Neural crest cell (in vitro differentiated cells): ENCODE measurements around the gene C1QTNF7. TPM values are rescaled to one million over a fixed set of nuclear protein-coding genes. Genes with fewer than 3 reads are reported as not detected.

Experiments used
- DNase-seq: peaks from one replicate; pipeline ENCODE4 v3.0.0; 2021; ENCODE audit warnings: low read depth, mixed read lengths, low spot score
- H3K27ac Mint-ChIP-seq: one replicate; pipeline ENCODE4 v1.8.0; 2021; ENCODE audit warnings: mild to moderate bottlenecking, mixed read lengths; ENCODE audit not compliant: unreplicated experiment
- H3K27me3 Mint-ChIP-seq: 2 replicates; pipeline ENCODE4 v1.8.0; 2021; ENCODE audit warnings: low read depth, mild to moderate bottlenecking, mixed read lengths
- H3K36me3 Mint-ChIP-seq: 2 replicates; pipeline ENCODE4 v1.8.0; 2021; ENCODE audit warnings: low read depth, mild to moderate bottlenecking, mixed read lengths
- H3K4me1 Mint-ChIP-seq: 2 replicates; pipeline ENCODE4 v1.8.0; 2021; ENCODE audit warnings: mixed read lengths
- H3K4me3 Mint-ChIP-seq: one replicate; pipeline ENCODE4 v1.8.0; 2021; ENCODE audit warnings: mild to moderate bottlenecking, mixed read lengths
- H3K9me3 Mint-ChIP-seq: 2 replicates; pipeline ENCODE4 v1.8.0; 2021; ENCODE audit warnings: mixed read lengths
- CTCF ChIP-seq: fragments of 200-600 bp; sonication (generic); conservative IDR thresholded peaks from 2 replicates; pipeline ENCODE4 v1.5.0; 2021; ENCODE audit warnings: antibody characterized with exemption, mild to moderate bottlenecking
- total RNA-seq: library from RNA; stranded (reverse); gene quantifications from 2 replicates; pipeline ENCODE4 v1.2.1, GENCODE V29; 2021

The C1QTNF7 gene
- total RNA-seq, 1 donor from 2014 or later = not detected

- Mint-ChIP-seq H3K4me3 (no peak overlapping the region), H3K9me3 (no peaks in the 10 kb centered on the region), H3K36me3 (no peaks in the 10 kb centered on the region), H3K27me3 (no peaks in the 10 kb centered on the region), H3K4me1 (peaks cover 21% of the 10 kb centered on the region), H3K27ac (no peak overlapping the region)
- no peak for TF ChIP-seq CTCF
- no peak for DNase-seq
Measured at GRCh38 chr4:15402146-15402545, 25.7 kb upstream of the C1QTNF7 start.

DNA sequence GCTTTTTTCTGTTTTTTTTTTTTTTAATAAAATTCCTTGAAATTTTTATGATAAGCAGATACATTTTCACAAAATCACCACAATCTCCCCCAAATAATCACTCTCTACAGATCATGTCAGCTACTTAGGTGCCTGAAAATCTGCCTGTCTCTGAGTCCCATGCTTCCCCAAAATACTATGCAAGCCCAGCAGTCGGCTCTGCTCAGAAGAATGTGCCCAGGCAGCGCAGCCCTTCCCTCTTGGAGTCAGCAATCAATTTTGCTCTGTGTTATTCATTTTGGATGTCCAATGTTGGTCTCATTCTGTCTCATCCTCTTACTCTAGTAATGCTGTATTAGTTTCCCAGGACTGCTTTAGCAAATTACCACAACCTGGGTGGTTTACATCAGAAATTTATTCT, 24.9 kb upstream of the C1QTNF7 start:
- no peaks in the 10 kb centered on the region for H3K27me3 Mint-ChIP-seq
- no peak for DNase-seq
- TF ChIP-seq CTCF = no peak
- H3K4me1 Mint-ChIP-seq = peaks cover 21% of the 10 kb centered on the region
- H3K36me3 Mint-ChIP-seq = no peaks in the 10 kb centered on the region
- no peak overlapping the region for H3K27ac Mint-ChIP-seq
- no peaks in the 10 kb centered on the region for H3K9me3 Mint-ChIP-seq
- H3K4me3 Mint-ChIP-seq = no peak overlapping the region

DNA sequence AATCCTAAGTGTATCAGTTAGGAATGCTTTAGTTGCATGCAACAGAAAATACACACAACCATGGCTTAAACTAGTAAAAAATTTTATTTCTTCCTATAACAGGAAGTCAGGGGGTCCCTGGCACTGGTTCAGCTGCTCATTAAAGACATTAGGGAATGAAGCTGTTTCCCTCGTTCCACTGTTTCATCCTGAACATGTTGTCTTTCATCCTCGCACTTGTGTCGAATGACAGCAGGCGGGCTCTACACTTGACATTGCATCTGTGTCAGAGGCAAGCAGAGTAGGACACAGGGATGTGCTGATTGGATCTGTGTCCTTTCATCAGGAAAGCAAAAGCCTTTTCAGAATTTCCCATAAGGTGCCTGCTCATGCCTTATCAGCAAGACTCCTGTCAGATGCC, 22.8 kb upstream of the C1QTNF7 start:
- Mint-ChIP-seq H3K27ac (no peak overlapping the region), H3K27me3 (no peaks in the 10 kb centered on the region), H3K9me3 (no peaks in the 10 kb centered on the region), H3K4me1 (peaks cover 20% of the 10 kb centered on the region), H3K36me3 (no peaks in the 10 kb centered on the region), H3K4me3 (no peak overlapping the region)
- TF ChIP-seq CTCF = no peak
- DNase-seq = no peak

DNA sequence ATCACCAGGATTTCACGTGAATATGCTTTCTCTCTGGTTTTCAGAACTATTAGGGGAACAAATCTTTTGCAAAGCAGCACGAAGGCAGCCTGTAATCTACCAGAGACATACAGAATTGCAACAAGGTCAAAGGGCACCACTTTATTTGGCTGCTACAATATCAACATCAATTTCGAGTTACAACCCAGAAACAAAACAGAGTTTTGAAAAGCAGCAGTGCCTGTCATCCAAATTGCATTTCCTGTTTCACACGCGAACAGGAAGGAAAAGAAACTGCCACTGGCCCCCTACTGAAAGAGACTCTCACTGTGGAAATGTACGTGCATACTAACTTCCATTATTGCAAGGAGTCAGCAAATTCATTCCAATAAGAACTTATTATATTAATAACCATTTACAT, 17.1 kb upstream of the C1QTNF7 start:
- Mint-ChIP-seq H3K9me3 (no peaks in the 10 kb centered on the region), H3K27me3 (no peaks in the 10 kb centered on the region), H3K4me3 (no peak overlapping the region), H3K36me3 (no peaks in the 10 kb centered on the region), H3K27ac (no peak overlapping the region), H3K4me1 (peaks cover 10% of the 10 kb centered on the region)
- TF ChIP-seq CTCF = no peak
- no peak for DNase-seq

DNA sequence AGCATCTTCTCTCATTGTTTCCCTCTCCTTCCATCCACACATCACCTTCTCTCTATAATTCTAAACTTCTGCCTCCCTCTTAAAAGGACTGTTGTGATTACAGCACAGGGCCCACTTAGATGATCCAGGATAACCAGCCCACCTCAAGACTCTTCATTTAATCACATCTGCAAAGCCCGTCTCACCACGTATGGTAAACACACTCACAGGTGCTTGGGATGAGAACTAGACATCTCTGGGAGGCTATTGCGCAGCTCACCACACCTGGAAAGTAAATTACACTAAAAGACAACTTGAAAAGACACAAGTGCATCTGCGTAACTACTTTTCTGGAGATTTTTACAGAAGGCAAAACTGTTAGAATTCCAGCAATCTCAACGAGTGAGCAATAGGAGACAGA, 15.4 kb upstream of the C1QTNF7 start:
- Mint-ChIP-seq H3K36me3 (no peaks in the 10 kb centered on the region), H3K4me3 (no peak overlapping the region), H3K9me3 (no peaks in the 10 kb centered on the region), H3K27me3 (no peaks in the 10 kb centered on the region), H3K27ac (no peak overlapping the region), H3K4me1 (peaks cover 14% of the 10 kb centered on the region)
- no peak for TF ChIP-seq CTCF
- DNase-seq = no peak
